ENCODE measurements around the gene IGSF9B. TPM values are rescaled to one million over a fixed set of nuclear protein-coding genes. Genes with fewer than 3 reads are reported as not detected.
A peak's percentile ranks its signal among the peaks of the same experiment; 100 is the strongest.

IGSF9B gene
- total and polyA plus RNA-seq, 4 donors, result 0.72 to 19.5 (median 4.0) TPM

GRCh38 chr11:133952199-133953190 lies 4.3 kb downstream of the IGSF9B start:
- Histone ChIP-seq H3K4me3 (no peak overlapping the region), H3K4me1 (ENCODE audit: control insufficient read depth in 5 of 5, insufficient read depth in 5 of 5, low read length in 5 of 5) (peaks cover 0 to 17% (median 10%) of the 10 kb centered on the region in 5 donors), H3K27ac (ENCODE audit: low read depth in 1 of 2, low read length in 1 of 2) (peak overlapping the region in 1 of 2 donors; percentile 89), H3K36me3 (ENCODE audit: control insufficient read depth in 4 of 4, insufficient read depth in 4 of 4, low read length in 4 of 4) (no peaks in the 10 kb centered on the region), H3K9me3 (ENCODE audit: control insufficient read depth in 4 of 4, insufficient read depth in 3 of 4, low read length in 3 of 4) (peaks cover 0 to 2% (median 0%) of the 10 kb centered on the region in 4 donors), H3K9ac (ENCODE audit: insufficient read depth in 1 of 2, low read length in 2 of 2) (no peak overlapping the region), H3K27me3 (ENCODE audit: control insufficient read depth in 3 of 3, insufficient read depth in 3 of 3, low read length in 2 of 3) (peaks cover 3 to 71% (median 56%) of the 10 kb centered on the region in 3 donors)
- ATAC-seq (ENCODE audit: insufficient read depth, low FRiP score) (no peak), DNase-seq (no peak)
- TF ChIP-seq CTCF (IDR thresholded peaks at IDR 0.05; ENCODE audit: control extremely low read depth, extremely low read depth), result no peak
- 80 to 90% methylated on average over 10 of the region's 10 CpGs for WGBS, 2 donors

- peaks cover 3 to 69% (median 52%) of the 10 kb centered on the region in 3 donors for H3K27me3 ChIP-seq (ENCODE audit: control insufficient read depth in 3 of 3, insufficient read depth in 3 of 3, low read length in 2 of 3)
- no peak for DNase-seq
- ATAC-seq (ENCODE audit: insufficient read depth, low FRiP score), result no peak
- peaks cover 0 to 2% (median 0%) of the 10 kb centered on the region in 4 donors for H3K9me3 ChIP-seq (ENCODE audit: control insufficient read depth in 4 of 4, insufficient read depth in 3 of 4, low read length in 3 of 4)
- H3K9ac ChIP-seq (ENCODE audit: insufficient read depth in 1 of 2, low read length in 2 of 2), result no peak overlapping the region
- H3K36me3 ChIP-seq (ENCODE audit: control insufficient read depth in 4 of 4, insufficient read depth in 4 of 4, low read length in 4 of 4), result no peaks in the 10 kb centered on the region
- H3K4me3 ChIP-seq, result no peak overlapping the region
- TF ChIP-seq CTCF (IDR thresholded peaks at IDR 0.05; ENCODE audit: control extremely low read depth, extremely low read depth), result no peak
- H3K4me1 ChIP-seq (ENCODE audit: control insufficient read depth in 5 of 5, insufficient read depth in 5 of 5, low read length in 5 of 5), result peaks cover 0 to 20% (median 10%) of the 10 kb centered on the region in 5 donors
- WGBS, 2 donors, result 43% methylated on average over 32 of the region's 32 CpGs
- peak overlapping the region in 1 of 2 donors; percentile 89 for H3K27ac ChIP-seq (ENCODE audit: low read depth in 1 of 2, low read length in 1 of 2)
Measured at GRCh38 chr11:133951327-133952198, 5.2 kb downstream of the IGSF9B start.

- no peak overlapping the region for H3K4me3 ChIP-seq
- ATAC-seq (ENCODE audit: insufficient read depth, low FRiP score), result no peak
- no peak for DNase-seq
- peaks cover 0 to 2% (median 0%) of the 10 kb centered on the region in 4 donors for H3K9me3 ChIP-seq (ENCODE audit: control insufficient read depth in 4 of 4, insufficient read depth in 3 of 4, low read length in 3 of 4)
- H3K4me1 ChIP-seq (ENCODE audit: control insufficient read depth in 5 of 5, insufficient read depth in 5 of 5, low read length in 5 of 5), result peaks cover 0 to 24% (median 10%) of the 10 kb centered on the region in 5 donors
- no peak for TF ChIP-seq CTCF (IDR thresholded peaks at IDR 0.05; ENCODE audit: control extremely low read depth, extremely low read depth)
- H3K27ac ChIP-seq (ENCODE audit: low read depth in 1 of 2, low read length in 1 of 2), result peak overlapping the region in 1 of 2 donors; percentile 89
- no peaks in the 10 kb centered on the region for H3K36me3 ChIP-seq (ENCODE audit: control insufficient read depth in 4 of 4, insufficient read depth in 4 of 4, low read length in 4 of 4)
- peaks cover 3 to 69% (median 52%) of the 10 kb centered on the region in 3 donors for H3K27me3 ChIP-seq (ENCODE audit: control insufficient read depth in 3 of 3, insufficient read depth in 3 of 3, low read length in 2 of 3)
- no peak overlapping the region for H3K9ac ChIP-seq (ENCODE audit: insufficient read depth in 1 of 2, low read length in 2 of 2)
- 33 to 35% methylated on average over 9 to 17 of the region's 17 CpGs for WGBS, 2 donors
Measured at GRCh38 chr11:133950874-133951326, 5.9 kb downstream of the IGSF9B start.
